Measurements from ENCODE around the gene RALGPS2.

- TF ChIP-seq EZH2phosphoT487 (IDR thresholded peaks at IDR 0.05; ENCODE audit: insufficient read depth, low read depth) = no peak
- TF ChIP-seq EZH2 (IDR thresholded peaks at IDR 0.05; ENCODE audit: insufficient read depth, poor library complexity, severe bottlenecking) = no peak
These were observed 132.1 kb downstream of the RALGPS2 start for GRCh38 chr1:178857126-178857525.
